ENCODE data around the gene TASP1.

- TF ChIP-seq POLR2A (IDR thresholded peaks at IDR 0.05; ENCODE audit: low read depth, low read length) (no peak), POLR2AphosphoS5 (IDR thresholded peaks at IDR 0.05; ENCODE audit: low read depth, low read length) (no peak)
Observed at GRCh38 chr20:13687815-13688214, 49.1 kb upstream of the TASP1 start.

Measured in GM12892 (cell line).